Smooth muscle cell of the brain vasculature (primary cell): ENCODE measurements around the gene C1GALT1.
A peak's percentile ranks its signal among the peaks of the same experiment; 100 is the strongest.
"Not testable (repeated sequence)": the region's sequence is repeated elsewhere in the genome, so short reads cannot be mapped to it uniquely, and the experiment has no call there.

Experiments used
- DNase-seq: peaks from one replicate; pipeline ENCODE4 v3.0.0-alpha.2; 2012; ENCODE audit warnings: low read depth, low spot score

The C1GALT1 gene

DNA sequence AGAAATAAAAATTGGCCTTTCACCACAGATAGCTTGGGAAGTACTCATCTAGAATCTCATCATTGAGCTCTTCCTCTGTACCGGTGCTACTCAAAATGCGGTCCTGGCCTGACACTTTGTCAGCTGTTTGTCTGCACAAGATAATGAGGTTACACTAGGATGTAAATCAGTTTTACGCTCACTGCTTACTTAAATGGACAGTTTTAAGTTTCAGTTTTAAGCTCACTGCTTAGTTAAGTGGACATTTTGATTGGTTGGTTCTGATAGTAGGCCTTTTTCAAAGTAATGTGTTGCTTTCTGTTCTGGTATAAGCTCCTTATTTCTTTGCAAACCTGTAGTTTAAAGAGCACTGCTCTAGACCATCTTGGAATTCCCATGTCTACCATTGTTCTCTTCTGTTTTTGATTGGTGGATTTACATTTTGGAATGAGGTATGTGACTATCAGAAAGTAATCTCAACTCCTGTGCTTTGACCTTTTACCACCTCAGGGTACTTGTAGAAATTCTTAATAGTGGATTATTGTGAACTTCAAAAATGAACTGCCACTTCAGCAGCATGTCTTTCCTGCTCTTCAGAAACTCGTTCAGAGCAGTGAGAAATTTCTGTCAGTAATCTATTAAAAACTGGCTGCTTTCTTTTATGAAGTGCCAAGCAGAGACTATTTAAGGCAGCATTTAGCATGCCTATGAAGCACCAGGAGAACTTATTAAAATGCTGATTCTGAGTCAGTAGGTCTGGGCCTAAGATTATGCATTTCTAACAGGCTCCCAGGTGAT is 55.0 kb downstream of the C1GALT1 start:
- no peak for DNase-seq

GRCh38 chr7:7237978-7238267 is 55.6 kb downstream of the C1GALT1 start:
- DNase-seq, result no peak

GRCh38 chr7:7239346-7239745 is 57.0 kb downstream of the C1GALT1 start:
- DNase-seq, result no peak

DNA sequence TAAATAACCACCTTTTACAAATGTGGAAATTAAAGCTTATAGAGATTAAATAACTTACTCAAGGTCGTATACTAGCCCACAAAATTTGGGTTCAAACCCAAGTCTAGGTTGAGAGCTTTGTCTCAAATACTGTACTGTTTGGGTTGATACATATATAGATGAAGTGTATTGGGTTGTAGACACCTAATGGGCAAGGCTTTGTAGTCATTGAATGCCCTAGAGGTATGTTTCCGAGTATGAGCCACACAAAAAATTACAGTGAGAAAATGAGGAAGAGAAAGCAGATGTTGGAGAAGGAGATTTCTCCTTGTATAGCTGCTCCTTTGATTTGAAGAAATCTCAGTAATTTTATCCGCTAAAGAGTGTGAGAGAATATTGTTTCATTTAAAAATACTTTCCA is 60.6 kb downstream of the C1GALT1 start:
- DNase-seq, result no peak

DNA sequence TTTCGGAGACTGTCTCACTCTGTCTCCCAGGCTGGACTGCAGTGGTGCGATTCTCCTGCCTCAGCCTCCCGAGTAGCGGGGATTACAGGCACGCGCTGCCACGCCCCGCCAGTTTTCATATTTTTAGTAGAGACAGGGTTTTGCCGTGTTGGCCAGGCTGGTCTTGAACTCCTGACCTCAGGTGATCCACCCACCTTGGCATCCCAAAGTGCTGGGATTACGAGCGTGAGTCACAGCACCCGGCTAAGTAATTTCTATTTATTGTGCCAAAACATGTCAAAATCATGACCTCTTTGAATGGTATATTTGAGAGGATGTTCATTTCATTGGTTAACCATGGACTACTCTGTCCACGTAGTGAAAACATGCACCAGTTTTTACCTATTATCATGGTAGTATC is 62.9 kb downstream of the C1GALT1 start:
- DNase-seq, result not testable (repeated sequence)

DNA sequence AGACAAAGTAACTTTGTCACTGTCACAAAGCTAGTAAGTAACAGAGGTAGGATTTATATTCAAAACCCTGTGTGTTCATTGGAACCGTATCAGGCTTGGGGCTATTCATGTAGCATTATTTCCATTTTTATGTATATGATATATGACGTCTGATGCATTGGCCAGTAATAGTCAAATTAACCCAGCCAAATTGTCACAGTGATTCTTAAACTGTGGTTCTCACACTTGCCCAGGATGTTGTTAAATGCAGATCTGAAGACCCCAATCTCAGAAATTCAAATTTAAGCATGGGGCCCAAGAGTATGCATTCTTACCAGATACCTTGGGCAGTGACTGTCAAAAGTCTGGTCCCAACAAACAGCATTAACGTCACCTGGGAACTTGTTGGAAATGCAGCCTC is 63.9 kb downstream of the C1GALT1 start:
- DNase-seq, result no peak

GRCh38 chr7:7247658-7248057 is 65.3 kb downstream of the C1GALT1 start:
- DNase-seq, result no peak

GRCh38 chr7:7249814-7250213 is 67.5 kb downstream of the C1GALT1 start:
- DNase-seq, result no peak

DNA sequence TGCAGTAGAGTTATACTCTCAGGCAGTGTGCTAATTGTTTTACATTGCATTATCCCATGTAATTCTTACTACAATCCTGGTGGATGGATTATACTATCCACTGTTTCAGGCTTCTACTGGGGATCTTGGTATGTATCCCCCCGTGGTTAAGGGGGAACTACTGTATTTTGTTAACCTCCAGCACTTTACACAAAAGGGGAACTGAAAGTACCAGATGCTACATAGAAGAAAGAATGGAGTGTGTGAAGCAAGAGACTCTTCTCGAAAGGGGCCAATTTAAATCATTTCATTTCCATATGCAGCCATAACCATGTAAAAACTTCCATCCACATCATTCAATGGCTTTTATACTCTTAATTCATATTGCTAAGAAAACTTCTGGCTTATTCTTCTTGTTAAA is 69.4 kb downstream of the C1GALT1 start:
- DNase-seq, result no peak

DNA sequence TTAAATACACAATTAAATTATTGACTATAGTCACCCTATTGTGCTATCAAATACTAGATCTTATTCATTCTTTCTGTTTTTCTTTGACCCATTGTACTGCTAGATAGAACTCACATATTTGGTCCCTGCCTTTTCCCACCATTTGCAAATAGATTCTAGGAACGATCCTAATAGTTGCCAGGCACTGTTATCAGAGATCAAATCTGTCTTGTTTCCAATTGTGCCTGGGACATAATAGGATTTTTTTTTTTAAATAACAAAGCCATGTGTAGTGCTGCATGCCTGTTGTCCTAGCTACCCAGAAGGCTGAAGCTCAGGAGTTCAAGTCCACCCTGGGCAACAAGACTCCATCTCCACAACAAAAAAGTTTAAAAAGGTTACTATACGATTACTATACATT is 72.0 kb downstream of the C1GALT1 start:
- no peak for DNase-seq

DNA sequence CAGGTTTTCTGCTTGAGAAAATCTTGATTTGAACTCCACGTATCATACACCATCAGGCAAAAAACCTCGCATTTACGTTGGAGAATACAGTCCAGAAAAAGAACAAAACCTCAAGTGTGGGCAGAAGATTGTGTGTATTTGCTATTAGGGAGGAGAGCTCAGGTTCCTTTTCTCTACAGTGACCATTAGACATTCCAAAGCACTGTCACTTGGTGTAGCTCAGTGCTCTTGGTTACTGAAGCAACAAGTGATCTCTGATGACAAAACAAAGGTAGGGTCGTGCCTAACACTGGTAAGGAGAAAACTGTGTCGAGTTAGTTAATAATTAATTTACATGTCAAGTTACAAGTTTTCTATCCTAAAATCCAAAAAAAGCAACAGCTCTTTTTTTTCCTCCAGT is 72.6 kb downstream of the C1GALT1 start:
- no peak for DNase-seq

DNA sequence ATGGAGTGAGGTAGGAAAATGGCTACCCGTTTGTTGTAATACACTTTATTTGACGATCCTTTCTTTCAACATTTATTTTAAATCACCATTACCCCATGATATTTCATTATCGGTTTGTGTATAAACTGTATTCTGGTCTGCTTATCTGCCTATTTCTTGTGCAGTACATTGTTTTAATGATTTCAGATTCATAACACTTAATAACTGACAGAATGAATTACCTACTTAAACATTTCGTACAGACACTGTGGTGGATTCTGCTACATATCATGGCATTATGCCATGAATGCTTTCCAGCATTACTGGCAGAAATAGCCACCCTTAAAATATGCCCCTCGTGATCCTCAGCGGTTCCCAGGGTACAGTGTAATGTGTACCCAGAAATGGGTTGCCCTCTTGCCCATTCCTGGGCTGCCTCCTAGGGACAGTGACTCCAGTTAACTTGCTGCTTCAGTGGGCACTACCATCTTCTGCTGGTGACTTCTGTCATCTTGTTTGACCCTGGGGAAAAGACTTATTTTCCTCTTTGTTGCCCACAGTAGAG is 74.5 kb downstream of the C1GALT1 start:
- DNase-seq, result no peak

- DNase-seq, result no peak
Measured at GRCh38 chr7:7257899-7258692, 75.8 kb downstream of the C1GALT1 start.

GRCh38 chr7:7261863-7262262 is 79.5 kb downstream of the C1GALT1 start:
- DNase-seq, result no peak

- no peak for DNase-seq
Measured at GRCh38 chr7:7263297-7264230, 81.2 kb downstream of the C1GALT1 start.

DNA sequence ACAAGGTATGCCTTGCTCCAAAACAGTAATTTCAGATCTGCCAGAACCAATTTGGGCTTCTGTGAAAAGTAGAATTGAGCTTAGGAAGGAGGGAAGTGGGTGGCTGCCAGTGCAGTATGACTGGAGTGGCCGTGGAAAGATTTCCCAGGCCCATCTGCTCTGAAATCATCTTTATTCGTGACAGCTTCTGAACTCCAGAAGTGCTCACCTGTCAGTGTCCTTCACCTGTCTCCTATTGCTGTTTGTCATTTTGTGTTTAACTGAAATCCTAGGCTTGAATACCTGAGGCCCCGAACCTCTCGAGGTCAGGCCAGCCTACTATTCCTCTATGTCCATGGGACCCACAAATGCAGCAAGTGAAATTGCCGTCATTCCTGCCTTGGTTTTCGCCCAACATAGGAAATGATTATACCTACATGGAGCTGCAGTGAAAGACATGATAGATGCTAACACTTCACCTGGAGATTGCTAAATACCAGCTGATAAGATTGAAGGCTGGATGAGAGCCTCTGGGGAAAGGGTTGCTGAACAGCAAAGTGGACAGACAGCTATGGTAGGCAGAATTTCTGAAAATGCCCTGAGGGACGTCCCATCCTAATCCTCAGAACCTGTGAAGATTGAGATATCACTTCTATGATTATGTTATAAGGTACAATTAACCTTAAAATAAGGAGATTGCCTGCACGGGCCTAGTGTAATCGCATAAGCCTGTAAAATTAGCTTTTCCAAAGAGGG is 82.1 kb downstream of the C1GALT1 start:
- no peak for DNase-seq

GRCh38 chr7:7265081-7266075 is 83.0 kb downstream of the C1GALT1 start:
- DNase-seq, result peak; percentile 45

DNA sequence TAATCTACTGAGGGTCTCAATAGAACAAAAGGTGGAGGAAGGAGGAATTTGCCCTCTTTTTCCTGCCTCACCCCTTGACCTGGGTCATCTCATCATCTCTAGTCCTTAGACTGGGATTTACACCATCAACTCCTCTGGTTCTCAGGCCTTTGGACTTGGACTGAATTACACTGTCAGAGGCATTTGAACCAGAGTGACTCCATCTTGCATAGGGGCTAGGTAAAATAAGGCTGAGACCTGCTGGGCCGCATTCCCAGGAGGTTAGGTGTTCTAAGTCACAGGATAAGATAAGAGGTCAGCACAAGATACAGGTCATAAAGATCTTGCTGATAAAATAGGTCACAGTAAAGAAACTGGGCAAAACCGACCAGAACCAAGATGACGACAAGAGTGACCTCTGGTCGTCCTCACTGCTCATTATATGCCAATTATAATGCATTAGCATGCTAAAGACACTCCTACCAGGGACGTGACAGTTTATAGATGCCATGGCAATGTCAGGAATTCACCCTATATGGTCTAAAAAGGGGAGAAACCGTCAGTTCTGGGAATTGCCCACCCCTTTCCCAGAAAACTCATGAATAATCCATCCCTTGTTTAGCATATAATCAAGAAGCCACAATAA is 84.0 kb downstream of the C1GALT1 start:
- DNase-seq, result no peak

DNA sequence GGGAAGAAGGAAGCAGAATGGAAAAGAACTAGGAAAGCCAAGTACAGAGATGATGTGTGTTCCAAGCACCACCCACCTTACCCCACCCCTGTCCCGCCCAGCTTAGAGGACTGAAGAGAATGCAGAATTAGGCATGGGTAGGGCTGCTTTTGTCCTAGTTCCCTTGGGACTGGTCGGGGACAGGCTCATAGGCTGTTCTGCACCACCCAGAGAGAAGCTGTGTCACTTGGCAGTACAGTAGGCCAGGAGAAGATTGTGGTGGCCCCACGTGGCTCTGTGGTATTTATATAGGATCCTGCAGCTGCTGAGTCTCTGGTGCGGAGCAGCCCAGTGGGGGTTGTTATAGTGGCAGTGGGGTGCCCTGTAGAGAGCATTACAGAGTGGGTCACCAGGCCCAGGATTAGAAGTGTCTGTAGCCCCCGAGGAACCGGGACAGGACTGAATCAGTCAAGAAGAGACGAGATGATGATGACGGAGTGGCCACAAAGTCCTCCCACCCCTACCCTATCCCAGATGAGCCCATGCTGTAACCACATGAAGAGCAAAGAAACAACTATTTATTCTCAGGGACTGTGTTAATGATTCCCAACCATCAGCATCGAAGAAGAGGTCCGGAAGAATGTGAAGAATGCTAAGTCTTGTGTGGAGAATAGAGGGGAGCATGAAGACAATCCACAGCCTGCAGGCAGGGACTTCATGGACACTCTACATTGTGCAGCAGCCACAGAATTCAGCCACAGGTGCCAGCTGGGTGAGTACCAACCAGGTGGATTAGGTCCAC is 88.9 kb downstream of the C1GALT1 start:
- DNase-seq, result no peak
